GM21447 (cell line): ENCODE results near the gene GGT1.
"Not testable (repeated sequence)": the region's sequence is repeated elsewhere in the genome, so short reads cannot be mapped to it uniquely, and the experiment has no call there.

Source experiments
- ATAC-seq: cut with Tn5 transposase; IDR thresholded peaks from one replicate; pipeline ENCODE4 v1.9.1; 2021; ENCODE audit not compliant: unreplicated experiment

GGT1 gene

GRCh38 chr22:24602847-24603769 is at the start of gene GGT1:
Gene GGT1, plus strand, starts transcription at chr22:24603193. Its CDS starts 7,889 bp downstream, at chr22:24611082.
- not testable (repeated sequence) for ATAC-seq

- no peak for ATAC-seq
These were observed 49.2 kb upstream of the GGT1 start for GRCh38 chr22:24553597-24554312.

GRCh38 chr22:24554313-24555164 is 48.5 kb upstream of the GGT1 start, which contains the start of gene GUCD1:
Gene GUCD1, minus strand, starts transcription at chr22:24555138. Its CDS starts 147 bp downstream, at chr22:24554991.
- ATAC-seq = peak; percentile 14

- ATAC-seq = peak; percentile 60
These were observed 47.6 kb upstream of the GGT1 start, which contains the start of gene SNRPD3 for GRCh38 chr22:24555165-24556039. Gene SNRPD3, plus strand, starts transcription at chr22:24555999. Its CDS starts 1,676 bp downstream, at chr22:24557675.

- ATAC-seq = no peak
These were observed 43.5 kb upstream of the GGT1 start for GRCh38 chr22:24559471-24559870.

- ATAC-seq = no peak
These were observed 39.7 kb upstream of the GGT1 start for GRCh38 chr22:24563246-24563645.

- ATAC-seq = no peak
These were observed 38.5 kb upstream of the GGT1 start for GRCh38 chr22:24564376-24565058.

- no peak for ATAC-seq
These were observed 37.9 kb upstream of the GGT1 start for GRCh38 chr22:24565077-24565476.

- no peak for ATAC-seq
These were observed 36.0 kb upstream of the GGT1 start for GRCh38 chr22:24566899-24567511.

- ATAC-seq = no peak
These were observed 35.3 kb upstream of the GGT1 start for GRCh38 chr22:24567668-24568067.

GRCh38 chr22:24571266-24571665 is 31.7 kb upstream of the GGT1 start:
- no peak for ATAC-seq

- ATAC-seq = no peak
These were observed 26.2 kb upstream of the GGT1 start for GRCh38 chr22:24576778-24577177.

GRCh38 chr22:24578355-24579257 is 24.4 kb upstream of the GGT1 start:
- no peak for ATAC-seq

GRCh38 chr22:24579258-24579601 is 23.8 kb upstream of the GGT1 start:
- ATAC-seq = no peak

- no peak for ATAC-seq
These were observed 22.7 kb upstream of the GGT1 start for GRCh38 chr22:24580276-24580675.

GRCh38 chr22:24582056-24582814 is 20.8 kb upstream of the GGT1 start:
- ATAC-seq = no peak
